PC-9 (cell line): ENCODE measurements around the gene ZCCHC18. TPM values are rescaled to one million over a fixed set of nuclear protein-coding genes. Genes with fewer than 3 reads are reported as not detected.
"Not testable (repeated sequence)": the region's sequence is repeated elsewhere in the genome, so short reads cannot be mapped to it uniquely, and the experiment has no call there.

ENCODE experiments used
- Bru-seq: library from RNA; stranded (reverse); fragments of 400-500 nt; gene quantifications from one replicate; lab custom pipeline; 2021; lab: Mats Ljungman, UMichigan
- BruChase-seq, 2 experiments: library from RNA; stranded (reverse); fragments of 400-500 nt; gene quantifications; one replicate each; lab custom pipeline; 2021; lab: Mats Ljungman, UMichigan
- BruUV-seq: library from RNA; stranded (reverse); fragments of 400-500 nt; replicated peaks from 2 replicates; lab custom pipeline; 2021; lab: Mats Ljungman, UMichigan
- CTCF ChIA-PET: fragments of 300-600 bp; sonication (Branson Sonifier 250); formaldehyde crosslinking; loops from one replicate; lab custom pipeline; 2022; ENCODE audit warnings: antibody characterized with exemption; lab: Charles Lee
- POLR2A ChIA-PET: fragments of 300-600 bp; sonication (Branson Sonifier 250); formaldehyde crosslinking; loops from one replicate; lab custom pipeline; 2022; ENCODE audit warnings: antibody characterized with exemption; ENCODE audit not compliant: unreplicated experiment; lab: Charles Lee
- DNase-seq, 2 experiments: peaks; one replicate each; pipeline versions ENCODE4 v3.0.0 to v3.0.0-alpha.2; 2015 to 2022; ENCODE audit warnings: mixed read lengths in 1 of 2
- H2AFZ ChIP-seq: fragments of 200-600 bp; sonication (generic); 2 replicates; pipeline ENCODE4 v1.8.1; 2017; ENCODE audit warnings: antibody characterized with exemption
- H3F3A ChIP-seq: fragments of 200-600 bp; sonication (generic); 2 replicates; pipeline ENCODE4 v1.8.1; 2017; ENCODE audit warnings: antibody characterized with exemption, mild to moderate bottlenecking, low read depth; ENCODE audit not compliant: insufficient read depth
- H3K27ac ChIP-seq: fragments of 200-600 bp; sonication (generic); 2 replicates; pipeline ENCODE4 v1.6.1; 2016; ENCODE audit warnings: mixed run types
- H3K27me3 ChIP-seq: fragments of 200-600 bp; sonication (generic); 2 replicates; pipeline ENCODE4 v1.6.1; 2016; ENCODE audit warnings: low read depth, mixed run types; ENCODE audit not compliant: insufficient read depth
- H3K36me3 ChIP-seq: fragments of 200-600 bp; sonication (generic); 2 replicates; pipeline ENCODE4 v1.6.1; 2016; ENCODE audit warnings: low read depth, mixed run types
- H3K4me1 ChIP-seq: fragments of 200-600 bp; sonication (generic); replicated peaks from 2 replicates; pipeline ENCODE4 v1.6.1; 2016; ENCODE audit warnings: mixed run types; ENCODE audit not compliant: insufficient read depth
- H3K4me2 ChIP-seq: fragments of 200-600 bp; sonication (generic); 2 replicates; pipeline ENCODE4 v1.6.1; 2017; ENCODE audit warnings: mixed run types
- H3K4me3 ChIP-seq: fragments of 200-600 bp; sonication (generic); 2 replicates; pipeline ENCODE4 v1.6.1; 2016; ENCODE audit warnings: mixed run types
- H3K79me2 ChIP-seq: fragments of 200-600 bp; sonication (generic); 2 replicates; pipeline ENCODE4 v1.6.1; 2017; ENCODE audit warnings: low read depth, mixed run types
- H3K9me2 ChIP-seq: fragments of 200-600 bp; sonication (generic); 2 replicates; pipeline ENCODE4 v1.8.1; 2017; ENCODE audit warnings: mild to moderate bottlenecking; ENCODE audit not compliant: insufficient read depth
- H3K9me3 ChIP-seq: fragments of 200-600 bp; sonication (generic); 2 replicates; pipeline ENCODE4 v1.8.1; 2016; ENCODE audit warnings: low read depth; ENCODE audit not compliant: insufficient read depth
- H4K20me1 ChIP-seq: fragments of 200-600 bp; sonication (generic); 2 replicates; pipeline ENCODE4 v1.8.1; 2017; ENCODE audit not compliant: insufficient read depth
- CTCF ChIP-seq: fragments of 200-600 bp; sonication (generic); conservative IDR thresholded peaks from 2 replicates; pipeline ENCODE4 v1.6.1; 2017; ENCODE audit warnings: mixed run types, antibody characterized with exemption, mild to moderate bottlenecking, moderate library complexity
- EZH2 ChIP-seq: fragments of 200-600 bp; sonication (generic); IDR thresholded peaks from 2 replicates; pipeline ENCODE4 v1.8.0; 2017; ENCODE audit warnings: antibody characterized with exemption, low read depth
- intact Hi-C: fragments of 100-400 bp; cut with micrococcal nuclease; formaldehyde crosslinking; loops from one replicate; pipeline ENCODE4 v1.10.0; 2022; ENCODE audit not compliant: unreplicated experiment
- long read RNA-seq: library from polyadenylated mRNA; stranded (forward); transcript quantifications from one replicate; pipeline ENCODE4 v2.0.0, GENCODE V29; 2022
- total RNA-seq: library from RNA; stranded (reverse); gene quantifications from 2 replicates; pipeline ENCODE4 v1.2.3, GENCODE V29; 2021

Gene ZCCHC18
- not detected in 2 replicates for total RNA-seq
- percentile 12 among the genes with signal in this experiment for Bru-seq, nascent RNA
- BruChase-seq, experiment 1, labeled RNA remaining after a 2-hour chase = not detected
- BruChase-seq, experiment 2, labeled RNA remaining after a 6-hour chase = not detected
- long read RNA-seq = 0 reads

- Histone ChIP-seq H2AFZ (no peak within 1 kb of the TSS), H3F3A (no peaks in the 10 kb centered on the region), H3K79me2 (no peaks in the 10 kb centered on the region), H3K27me3 (peaks cover 43% of the 10 kb centered on the region; the same call in 1 of the 2 replicates), H3K9me3 (no peaks in the 10 kb centered on the region), H3K4me3 (no peak within 1 kb of the TSS; the same call in 1 of the 2 replicates), H3K36me3 (no peaks in the 10 kb centered on the region), H3K4me2 (peak within 1 kb of the TSS; percentile 38; the same call in 1 of the 2 replicates), H3K4me1 (no peaks in the 10 kb centered on the region), H4K20me1 (no peaks in the 10 kb centered on the region), H3K27ac (no peak within 1 kb of the TSS), H3K9me2 (no peaks in the 10 kb centered on the region)
- BruUV-seq = no TSS peak
- intact Hi-C loops = no loop called here
- TF ChIP-seq CTCF (no peak), EZH2 (0 out of 2 replicates have a peak, but pooled peaks have one; percentile 38)
- peak in 1 of 2 experiments; percentile 7 for DNase-seq
- CTCF ChIA-PET = no interaction called here
- POLR2A ChIA-PET = no interaction called here
Measured at GRCh38 chrX:104112326-104112951, at the start of gene ZCCHC18. TSS of gene ZCCHC18 (plus strand) at chrX:104112523. CDS start at chrX:104114112, 1,589 bp downstream.

DNA sequence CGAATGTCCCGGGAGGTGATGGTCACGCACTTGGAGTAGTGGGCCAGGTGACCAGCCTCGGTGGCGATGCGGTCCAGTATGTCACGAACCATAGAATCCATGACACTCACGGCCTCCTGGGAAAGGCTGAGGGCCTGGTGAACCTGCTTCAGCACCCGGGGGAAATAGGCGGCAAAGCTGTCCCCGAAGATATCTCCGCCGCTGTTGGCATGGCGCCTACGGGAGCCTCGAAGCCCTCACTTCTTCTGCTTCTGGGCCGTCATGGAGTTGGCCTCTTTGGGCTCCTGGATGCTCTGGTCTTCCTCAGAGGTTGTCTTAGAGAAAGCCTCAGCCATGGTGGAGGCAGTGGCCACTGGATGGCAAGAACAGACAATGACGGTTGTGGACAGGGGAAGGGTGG is 49.7 kb upstream of the ZCCHC18 start:
- H2AFZ ChIP-seq, CTCF ChIA-PET, intact Hi-C loops, H3F3A ChIP-seq, H3K4me3 ChIP-seq, DNase-seq, H3K36me3 ChIP-seq, H3K79me2 ChIP-seq, H3K4me1 ChIP-seq, H3K4me2 ChIP-seq, H3K9me2 ChIP-seq, H4K20me1 ChIP-seq, H3K9me3 ChIP-seq, BruUV-seq, H3K27me3 ChIP-seq, POLR2A ChIA-PET, H3K27ac ChIP-seq: not testable (repeated sequence)

GRCh38 chrX:104075778-104076445 is 36.4 kb upstream of the ZCCHC18 start, which contains the start of gene TMSB15C:
TSS of gene TMSB15C (minus strand) at chrX:104076236.
- H3K4me1 ChIP-seq, DNase-seq, H3K9me3 ChIP-seq, H3K4me2 ChIP-seq, H4K20me1 ChIP-seq, H3K79me2 ChIP-seq, H3K36me3 ChIP-seq, H3K9me2 ChIP-seq, BruUV-seq, H2AFZ ChIP-seq, H3K27me3 ChIP-seq, H3K27ac ChIP-seq, intact Hi-C loops, H3K4me3 ChIP-seq, H3F3A ChIP-seq, POLR2A ChIA-PET, CTCF ChIA-PET: not testable (repeated sequence)

GRCh38 chrX:104077854-104078253 is 34.5 kb upstream of the ZCCHC18 start:
- H3K4me1 ChIP-seq, H3K4me2 ChIP-seq, H3F3A ChIP-seq, H3K9me3 ChIP-seq, POLR2A ChIA-PET, BruUV-seq, H3K79me2 ChIP-seq, H3K4me3 ChIP-seq, H2AFZ ChIP-seq, H3K27ac ChIP-seq, H3K9me2 ChIP-seq, CTCF ChIA-PET, intact Hi-C loops, H4K20me1 ChIP-seq, H3K36me3 ChIP-seq, H3K27me3 ChIP-seq, DNase-seq: not testable (repeated sequence)
